H1 (cell line): ENCODE measurements around the gene TTC32. TPM values are rescaled to one million over a fixed set of nuclear protein-coding genes. Genes with fewer than 3 reads are reported as not detected.

Source experiments
- CTCF ChIA-PET: fragments of 300-600 bp; sonication (Branson Sonifier 250); formaldehyde crosslinking; loops from one replicate; lab custom pipeline; 2021; ENCODE audit not compliant: partially characterized antibody; lab: Charles Lee
- POLR2A ChIA-PET: fragments of 300-600 bp; sonication (Branson Sonifier 250); formaldehyde crosslinking; loops from one replicate; lab custom pipeline; 2021; ENCODE audit warnings: inconsistent platforms; ENCODE audit not compliant: partially characterized antibody; lab: Charles Lee
- DNase-seq, 2 experiments: peaks; one replicate each; pipeline versions ENCODE4 v3.0.0 to v3.0.0-alpha.2; 2010 to 2022; ENCODE audit warnings: low spot score in 2 of 2, low read depth in 1 of 2, mixed read lengths in 1 of 2
- FAIRE-seq: peaks from 2 replicates; lab custom pipeline; 2011; peaks lifted over from hg19 to GRCh38; lab: Jason Lieb, UNC
- H2AFZ ChIP-seq: 2 replicates; pipeline ENCODE4 v1.8.1; 2012; ENCODE audit warnings: low read length, inconsistent platforms
- H2AK5ac ChIP-seq: 2 replicates; pipeline ENCODE4 v1.6.1; 2013; ENCODE audit warnings: low read depth, low read length
- H2BK120ac ChIP-seq: replicated peaks from 2 replicates; pipeline ENCODE3; 2013; ENCODE audit warnings: low read depth, low read length, inconsistent platforms
- H2BK12ac ChIP-seq: 2 replicates; pipeline ENCODE4 v1.6.1; 2013; ENCODE audit warnings: low read depth, low read length
- H2BK15ac ChIP-seq: 2 replicates; pipeline ENCODE4 v1.6.1; 2013; ENCODE audit warnings: low read length
- H2BK20ac ChIP-seq: 2 replicates; pipeline ENCODE4 v1.6.1; 2013; ENCODE audit warnings: low read length
- H2BK5ac ChIP-seq: 2 replicates; pipeline ENCODE4 v1.6.1; 2013; ENCODE audit warnings: low read depth, low read length
- H3K14ac ChIP-seq: 2 replicates; pipeline ENCODE4 v1.6.1; 2013; ENCODE audit warnings: inconsistent platforms; ENCODE audit not compliant: insufficient read length
- H3K18ac ChIP-seq: 2 replicates; pipeline ENCODE4 v1.6.1; 2013; ENCODE audit warnings: low read length; ENCODE audit errors: extremely low read depth
- H3K23ac ChIP-seq: 2 replicates; pipeline ENCODE4 v1.6.1; 2013; ENCODE audit warnings: inconsistent platforms; ENCODE audit not compliant: insufficient read length
- H3K23me2 ChIP-seq: 2 replicates; pipeline ENCODE4 v1.6.1; 2013; ENCODE audit warnings: low read depth, low read length
- H3K27ac ChIP-seq: 2 replicates; pipeline ENCODE4 v1.6.1; 2011; ENCODE audit warnings: low read depth, low read length, inconsistent platforms
- H3K27me3 ChIP-seq, 4 experiments: replicated peaks in 1 of 4; 1 replicate in 1 of 4; 2 replicates in 3 of 4; pipeline versions ENCODE4 v1.6.1 to v1.8.1; 2011 to 2013; ENCODE audit warnings: low read length in 3 of 4, mild to moderate bottlenecking in 3 of 4, inconsistent platforms in 2 of 4, mixed read lengths in 2 of 4, moderate library complexity in 1 of 4; ENCODE audit not compliant: control insufficient read depth in 3 of 4, insufficient read depth in 3 of 4; ENCODE audit errors: extremely low read depth in 1 of 4
- H3K36me3 ChIP-seq, 4 experiments: 2 replicates each; pipeline versions ENCODE4 v1.6.1 to v1.8.1; 2011 to 2013; ENCODE audit warnings: mild to moderate bottlenecking in 4 of 4, low read length in 3 of 4, moderate library complexity in 2 of 4, control low read depth in 1 of 4, inconsistent platforms in 1 of 4; ENCODE audit not compliant: insufficient read depth in 4 of 4, control insufficient read depth in 2 of 4
- H3K4ac ChIP-seq: replicated peaks from 2 replicates; pipeline ENCODE3; 2013; ENCODE audit warnings: low read length, low read depth, mixed read lengths, inconsistent platforms; ENCODE audit not compliant: insufficient read length
- H3K4me1 ChIP-seq, 4 experiments: replicated peaks in 1 of 4; 1 replicate in 1 of 4; 2 replicates in 3 of 4; pipeline versions ENCODE4 v1.6.1 to v1.8.1; 2011 to 2013; ENCODE audit warnings: low read length in 3 of 4, inconsistent platforms in 2 of 4, mixed read lengths in 1 of 4; ENCODE audit not compliant: insufficient read depth in 4 of 4, control insufficient read depth in 3 of 4
- H3K4me2 ChIP-seq, 2 experiments: 2 replicates each; pipeline versions ENCODE4 v1.6.1 to v1.8.1; 2011 to 2013; ENCODE audit warnings: low read depth in 2 of 2, low read length in 2 of 2, control low read depth in 1 of 2, inconsistent platforms in 1 of 2, mild to moderate bottlenecking in 1 of 2; ENCODE audit not compliant: insufficient read depth in 1 of 2
- H3K4me3 ChIP-seq, 4 experiments: fragments of 200-600, 300-600 bp in 1 of 4; sonication (generic), shearing (Covaris generic), sonication (Bioruptor Twin) in 1 of 4; 2 replicates each; pipeline versions ENCODE4 v1.5.1 to v1.8.1; 2011 to 2016; ENCODE audit warnings: low read length in 4 of 4, low read depth in 3 of 4, control low read depth in 2 of 4, inconsistent platforms in 2 of 4, mild to moderate bottlenecking in 2 of 4, mixed read lengths in 1 of 4, moderate library complexity in 1 of 4; ENCODE audit not compliant: insufficient read depth in 2 of 4; ENCODE audit errors: extremely low read depth in 1 of 4
- H3K56ac ChIP-seq: replicated peaks from 2 replicates; pipeline ENCODE3; 2013; ENCODE audit warnings: low read depth, mild to moderate bottlenecking, mixed read lengths, low read length, inconsistent platforms; ENCODE audit not compliant: insufficient read length
- H3K79me1 ChIP-seq: 2 replicates; pipeline ENCODE4 v1.6.1; 2013; ENCODE audit warnings: low read depth, low read length, control low read depth
- H3K79me2 ChIP-seq, 2 experiments: 2 replicates each; pipeline versions ENCODE4 v1.6.1 to v1.8.1; 2012 to 2013; ENCODE audit warnings: low read length in 2 of 2, mild to moderate bottlenecking in 2 of 2, inconsistent platforms in 1 of 2; ENCODE audit not compliant: insufficient read depth in 2 of 2, control insufficient read depth in 1 of 2
- H3K9ac ChIP-seq, 4 experiments: replicated peaks in 1 of 4; 1 replicate in 1 of 4; 2 replicates in 3 of 4; pipeline versions ENCODE4 v1.6.1 to v1.8.1; 2011 to 2013; ENCODE audit warnings: low read depth in 3 of 4, low read length in 3 of 4, control low read depth in 2 of 4, mild to moderate bottlenecking in 2 of 4, moderate library complexity in 2 of 4, inconsistent platforms in 1 of 4; ENCODE audit errors: extremely low read depth in 1 of 4
- H3K9me3 ChIP-seq, 2 experiments: 2 replicates each; pipeline versions ENCODE4 v1.6.1 to v1.8.1; 2012 to 2013; ENCODE audit warnings: mild to moderate bottlenecking in 2 of 2, moderate library complexity in 2 of 2, control low read depth in 1 of 2, inconsistent platforms in 1 of 2, low read depth in 1 of 2, low read length in 1 of 2, mixed read lengths in 1 of 2; ENCODE audit not compliant: insufficient read depth in 2 of 2
- H4K20me1 ChIP-seq, 2 experiments: replicated peaks in 1 of 2; 2 replicates each; pipeline versions ENCODE3 to v1.8.1; 2011 to 2013; ENCODE audit warnings: inconsistent platforms in 2 of 2, low read length in 2 of 2, mild to moderate bottlenecking in 1 of 2; ENCODE audit not compliant: insufficient read depth in 2 of 2, control insufficient read depth in 1 of 2
- H4K5ac ChIP-seq: 2 replicates; pipeline ENCODE4 v1.6.1; 2013; ENCODE audit warnings: low read length, low read depth, mixed read lengths, inconsistent platforms; ENCODE audit not compliant: insufficient read length
- H4K8ac ChIP-seq: 2 replicates; pipeline ENCODE4 v1.8.0; 2013; ENCODE audit warnings: mild to moderate bottlenecking, moderate library complexity, low read length, inconsistent platforms; ENCODE audit not compliant: insufficient read depth; ENCODE audit errors: extremely low read depth
- H4K91ac ChIP-seq: replicated peaks from 2 replicates; pipeline ENCODE3; 2013; ENCODE audit warnings: low read length, mixed read lengths, inconsistent platforms; ENCODE audit not compliant: insufficient read length
- BCL11A ChIP-seq, 2 experiments: IDR thresholded peaks; one replicate each; pipeline ENCODE4 v1.6.1; 2011; ENCODE audit warnings: low read depth in 2 of 2, low read length in 2 of 2, mild to moderate bottlenecking in 2 of 2
- HDAC2 ChIP-seq, 2 experiments: fragments of 300-600 bp in 1 of 2; sonication (generic) in 1 of 2; IDR thresholded peaks; 2 replicates each; pipeline ENCODE4 v1.6.1; 2011 to 2012; ENCODE audit warnings: low read depth in 2 of 2, low read length in 2 of 2, mild to moderate bottlenecking in 2 of 2, moderate library complexity in 2 of 2, borderline replicate concordance in 1 of 2, inconsistent platforms in 1 of 2
- JUND ChIP-seq: IDR thresholded peaks from 2 replicates; pipeline ENCODE4 v1.6.1; 2011; ENCODE audit warnings: mild to moderate bottlenecking, improper control_type of control experiment, low read length
- SIX5 ChIP-seq: IDR thresholded peaks from 2 replicates; pipeline ENCODE4 v1.6.1; 2011; ENCODE audit warnings: mild to moderate bottlenecking, low read depth, low read length
- WGBS, 2 experiments: shearing (Covaris generic) in 1 of 2; methylation state at CpG; one replicate each; pipeline versions ENCODE4 v1.1.6 to v1.1.7; 2013 to 2015; ENCODE audit warnings: low lambda C conversion rate in 2 of 2, mixed read lengths in 2 of 2, inconsistent platforms in 1 of 2, low coverage in 1 of 2, missing lambda C conversion rate in 1 of 2; ENCODE audit not compliant: insufficient replicate concordance in 2 of 2, insufficient coverage in 1 of 2, insufficient read length in 1 of 2; ENCODE audit errors: extremely low coverage in 1 of 2, missing lambda C conversion rate in 1 of 2; 5-methylcytosine and 5-hydroxymethylcytosine counted together
- polyA plus RNA-seq, 7 experiments: library from polyadenylated mRNA; depleted of rRNA in 3 of 7; stranded (reverse) in 5 of 7; unstranded in 2 of 7; fragments of >200 nt in 5 of 7; fragments of 200-250 nt in 2 of 7; gene quantifications; 1 replicate in 5 of 7; 2 replicates in 1 of 7; 4 replicates in 1 of 7; pipeline versions ENCODE4 v1.2.1 to v1.2.3, GENCODE V29; 2011 to 2013; ENCODE audit warnings: missing spikeins in 2 of 7, mixed read lengths in 2 of 7
- total RNA-seq: library from RNA; stranded (reverse); fragmentation: NEBNext Ultra II Directional; extraction: Animal tissue kit (Norgen Biotek cat#: 25700); gene quantifications from 2 replicates; pipeline ENCODE4 v1.2.1, GENCODE V29; 2021
- TF ChIP-seq, protein P1 (sequence below): IDR thresholded peaks from 2 replicates; pipeline ENCODE4 v1.6.1; 2011; ENCODE audit warnings: low read depth, mild to moderate bottlenecking, low read length; ENCODE audit not compliant: insufficient read depth

TTC32 gene
- total and polyA plus RNA-seq, 2 of the 8 experiments (the other 6 are each of a cell fraction or from before 2014, with no cell fraction given): 6.8 to 8.7 TPM

DNA sequence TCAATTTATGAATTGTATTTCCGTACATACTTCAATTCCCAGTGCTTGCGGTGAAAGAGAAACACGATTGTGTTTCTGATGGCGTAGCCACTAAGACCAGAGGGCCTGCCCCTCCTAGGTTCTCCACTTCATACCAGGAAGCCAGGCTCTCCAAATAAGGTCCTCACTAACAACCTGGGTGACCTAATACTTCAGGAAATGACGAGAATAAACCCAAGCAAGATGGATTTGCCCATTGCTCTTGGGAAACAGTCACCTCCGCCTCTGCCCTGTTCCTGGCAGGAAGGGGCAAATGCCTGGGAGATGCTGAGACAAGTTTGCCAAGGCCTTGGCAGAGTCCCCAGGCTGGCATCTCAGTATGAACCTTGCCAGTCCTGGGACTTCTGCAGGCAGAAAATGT is 41.8 kb downstream of the TTC32 start:
- no peak overlapping the region for H2BK15ac ChIP-seq
- no peak overlapping the region for H3K56ac ChIP-seq
- no peaks in the 10 kb centered on the region for H3K36me3 ChIP-seq
- peaks cover 0 to 4% (median 0%) of the 10 kb centered on the region in 4 experiments; a peak in 3 of 7 replicates for H3K27me3 ChIP-seq
- H3K4ac ChIP-seq: no peak overlapping the region
- no peaks in the 10 kb centered on the region for H3K79me1 ChIP-seq
- no peak overlapping the region for H3K18ac ChIP-seq
- WGBS, 2 experiments: 92% methylated on average over 6 of the region's 6 CpGs; no CpG with 5 or more reads in 1 of the 2 experiments
- no peaks in the 10 kb centered on the region for H4K20me1 ChIP-seq
- no peak overlapping the region for H2BK5ac ChIP-seq
- no peak overlapping the region for H4K8ac ChIP-seq
- H3K4me3 ChIP-seq: no peak overlapping the region
- no peak overlapping the region for H2BK12ac ChIP-seq
- H2AFZ ChIP-seq: no peak overlapping the region
- H3K14ac ChIP-seq: no peak overlapping the region
- no peaks in the 10 kb centered on the region for H3K4me1 ChIP-seq
- H4K5ac ChIP-seq: no peak overlapping the region
- no peak overlapping the region for H2BK120ac ChIP-seq
- POLR2A ChIA-PET: no interaction called here
- H3K23ac ChIP-seq: no peak overlapping the region
- no peak overlapping the region for H2AK5ac ChIP-seq
- H3K4me2 ChIP-seq: no peak overlapping the region
- no peaks in the 10 kb centered on the region for H3K9me3 ChIP-seq
- TF ChIP-seq HDAC2 (IDR thresholded peaks at IDR 0.05; ENCODE audit: borderline replicate concordance in 1 of 2, low read depth in 2 of 2, low read length in 2 of 2): no peak
- TF ChIP-seq SIX5: no peak
- no peak for TF ChIP-seq JUND
- TF ChIP-seq, protein P1, sequence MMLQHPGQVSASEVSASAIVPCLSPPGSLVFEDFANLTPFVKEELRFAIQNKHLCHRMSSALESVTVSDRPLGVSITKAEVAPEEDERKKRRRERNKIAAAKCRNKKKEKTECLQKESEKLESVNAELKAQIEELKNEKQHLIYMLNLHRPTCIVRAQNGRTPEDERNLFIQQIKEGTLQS: no peak
- TF ChIP-seq BCL11A (IDR thresholded peaks at IDR 0.05; ENCODE audit: low read depth in 2 of 2, low read length in 2 of 2): no peak
- no peak for DNase-seq
- H3K23me2 ChIP-seq: no peaks in the 10 kb centered on the region; the same call in 1 of the 2 replicates
- FAIRE-seq: no peak
- no peak overlapping the region for H3K9ac ChIP-seq
- no peak overlapping the region for H3K27ac ChIP-seq
- H2BK20ac ChIP-seq: no peak overlapping the region
- H3K79me2 ChIP-seq: no peaks in the 10 kb centered on the region
- no peak overlapping the region for H4K91ac ChIP-seq
- CTCF ChIA-PET: interaction anchor here (0.9 to 3.5 kb wide), 5 partner anchors 11 to 510 kb away, joined by 3 to 18 read pairs (median 4); no protein-coding TSS in a partner anchor
